Activated CD4-positive, CD25-positive, alpha-beta regulatory T cell (primary cell): ENCODE measurements around the gene CTDSPL.

Source experiments
- DNase-seq, 4 experiments: peaks; one replicate each; lab custom pipeline; 2025; lab: John Stamatoyannopoulos, UW

Gene CTDSPL

GRCh38 chr3:37891227-37891626, 29.5 kb downstream of the CTDSPL start:
- DNase-seq, result no peak

GRCh38 chr3:37892927-37893600, 31.4 kb downstream of the CTDSPL start:
- no peak for DNase-seq

- no peak for DNase-seq
These were observed 35.1 kb downstream of the CTDSPL start for GRCh38 chr3:37896827-37897226.

- DNase-seq, result no peak
These were observed 36.1 kb downstream of the CTDSPL start for GRCh38 chr3:37897763-37898162.

- DNase-seq, result no peak
These were observed 36.7 kb downstream of the CTDSPL start for GRCh38 chr3:37898424-37898823.

- DNase-seq, result no peak
These were observed 37.5 kb downstream of the CTDSPL start for GRCh38 chr3:37899101-37899707.

GRCh38 chr3:37899711-37900306, 38.1 kb downstream of the CTDSPL start:
- DNase-seq, result no peak

- no peak for DNase-seq
These were observed 40.0 kb downstream of the CTDSPL start for GRCh38 chr3:37901721-37902120.

GRCh38 chr3:37902674-37903073, 41.0 kb downstream of the CTDSPL start:
- DNase-seq, result no peak

- no peak for DNase-seq
These were observed 41.6 kb downstream of the CTDSPL start for GRCh38 chr3:37903320-37903719.

- DNase-seq, result no peak
These were observed 42.1 kb downstream of the CTDSPL start for GRCh38 chr3:37903734-37904133.

GRCh38 chr3:37904601-37905000, 42.9 kb downstream of the CTDSPL start:
- DNase-seq, result no peak

GRCh38 chr3:37905346-37905745, 43.7 kb downstream of the CTDSPL start:
- no peak for DNase-seq

GRCh38 chr3:37905987-37906674, 44.5 kb downstream of the CTDSPL start:
- DNase-seq, result no peak

- DNase-seq, result no peak
These were observed 45.1 kb downstream of the CTDSPL start for GRCh38 chr3:37906734-37907282.

- no peak for DNase-seq
These were observed 45.7 kb downstream of the CTDSPL start for GRCh38 chr3:37907371-37907770.

GRCh38 chr3:37907906-37908305, 46.2 kb downstream of the CTDSPL start:
- DNase-seq, result no peak

GRCh38 chr3:37909067-37909911, 47.6 kb downstream of the CTDSPL start:
- no peak for DNase-seq

GRCh38 chr3:37910671-37911400, 49.2 kb downstream of the CTDSPL start:
- DNase-seq, result no peak

- DNase-seq, result no peak
These were observed 50.5 kb downstream of the CTDSPL start for GRCh38 chr3:37912052-37912733.
